Amniotic stem cell (primary cell): ENCODE data around the gene TMEM98.
"Not testable (repeated sequence)": the region's sequence is repeated elsewhere in the genome, so short reads cannot be mapped to it uniquely, and the experiment has no call there.

Experiments
- DNase-seq: peaks from one replicate; lab custom pipeline; 2025; lab: John Stamatoyannopoulos, UW

The TMEM98 gene

DNA sequence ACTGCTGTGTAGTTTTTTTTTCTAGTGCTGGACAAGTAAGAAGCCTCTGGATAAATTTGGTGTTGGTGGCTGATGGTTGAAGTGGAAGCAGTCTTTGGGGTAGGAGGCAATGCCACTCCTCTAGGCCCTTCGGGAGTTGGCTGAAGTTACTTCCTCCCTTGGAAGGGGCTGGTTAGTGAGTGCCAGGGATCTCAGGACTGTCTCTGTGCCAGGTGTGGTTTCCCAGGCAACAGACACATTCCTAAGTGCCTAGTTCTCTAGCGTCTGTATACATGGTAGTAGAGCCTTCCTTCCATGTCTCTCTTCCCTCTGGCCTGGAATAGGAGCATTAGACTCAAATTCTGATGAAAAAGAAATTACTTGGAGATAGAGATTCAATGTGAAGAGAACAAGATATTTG is 15.3 kb downstream of the TMEM98 start:
- DNase-seq: no peak

DNA sequence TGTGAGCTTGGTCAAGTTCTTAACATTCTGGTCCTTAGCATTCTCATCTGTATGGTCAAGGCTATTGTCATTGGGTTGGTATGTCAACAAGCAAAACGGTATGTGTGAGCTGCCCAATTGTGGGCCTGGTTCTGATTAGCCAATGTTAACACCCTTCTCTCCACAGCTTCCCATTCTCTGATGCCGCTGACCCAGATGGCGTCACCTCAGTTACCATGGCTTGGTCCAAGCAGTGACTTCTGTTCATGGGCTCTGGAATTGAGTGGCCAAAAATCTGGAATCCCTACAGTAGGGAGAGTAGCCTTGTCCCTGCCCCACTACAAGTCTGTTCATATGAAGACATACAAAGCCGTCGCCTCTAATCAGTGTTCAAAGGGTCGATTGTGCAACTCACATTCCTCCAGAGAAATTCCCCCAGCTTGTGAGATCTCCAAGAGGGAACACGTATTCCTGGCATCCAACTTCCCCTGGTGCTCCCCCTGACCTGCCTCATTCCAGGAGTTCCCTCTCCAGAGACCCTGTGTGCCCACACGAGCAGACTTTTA is 15.8 kb downstream of the TMEM98 start:
- no peak for DNase-seq

GRCh38 chr17:32944248-32945020 is 16.5 kb downstream of the TMEM98 start:
- DNase-seq: no peak

DNA sequence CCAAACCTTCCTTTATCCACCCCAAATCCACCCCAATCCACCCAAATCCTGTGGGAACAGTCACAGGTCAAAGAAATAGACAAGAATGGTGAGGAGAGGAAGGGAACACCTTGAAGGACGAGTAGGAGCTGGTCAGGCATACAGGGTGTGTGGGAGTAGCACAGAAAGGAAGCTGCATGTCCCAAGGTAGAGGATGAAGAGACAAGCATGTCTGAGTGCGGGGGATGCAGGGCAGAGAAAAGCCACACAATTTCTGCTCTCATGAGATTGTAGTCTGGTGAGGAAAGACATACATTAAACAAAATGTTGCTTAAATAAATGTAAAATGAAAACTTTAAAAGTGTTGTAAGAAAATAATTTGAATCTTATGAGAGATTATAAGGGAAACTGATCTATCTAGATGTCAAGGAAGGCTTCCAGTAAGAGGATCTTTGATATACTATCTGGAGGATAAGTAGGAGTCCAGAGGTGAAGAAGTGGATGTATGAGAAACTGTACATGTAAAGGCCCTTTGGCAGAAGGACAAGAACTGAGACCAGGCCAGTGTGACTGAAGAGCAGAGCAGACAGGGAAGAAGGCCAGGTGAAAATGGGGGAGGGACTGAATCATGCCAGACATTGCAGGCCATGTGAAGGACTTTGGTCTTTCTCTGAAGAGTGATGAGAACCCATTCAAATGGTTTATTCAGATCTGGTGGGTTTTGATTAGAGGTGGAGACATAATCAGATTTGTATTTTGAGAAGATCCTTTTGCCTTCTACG is 18.6 kb downstream of the TMEM98 start:
- DNase-seq: no peak

- DNase-seq: no peak
These were observed 19.8 kb downstream of the TMEM98 start for GRCh38 chr17:32947736-32948135.

DNA sequence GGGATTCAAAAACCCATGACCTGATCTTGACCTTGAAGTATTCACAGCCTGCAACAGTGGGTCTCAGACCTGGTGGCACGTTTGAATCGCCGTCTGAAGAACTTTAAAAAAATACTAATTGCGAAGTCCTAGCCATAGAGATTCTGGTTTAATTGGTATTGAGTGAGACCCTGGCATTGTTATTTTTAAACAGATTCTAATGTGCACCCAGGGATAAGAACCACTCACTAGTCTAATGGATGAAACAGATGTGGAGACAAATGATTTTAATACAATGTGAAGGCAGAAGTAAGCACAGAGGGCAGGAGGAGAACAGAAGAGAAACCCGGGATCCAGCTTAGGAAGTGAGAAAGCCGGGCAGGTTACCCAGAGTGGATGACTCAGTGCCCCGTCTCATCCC is 21.2 kb downstream of the TMEM98 start:
- DNase-seq: no peak

GRCh38 chr17:32952491-32952890 is 24.5 kb downstream of the TMEM98 start:
- DNase-seq: not testable (repeated sequence)

DNA sequence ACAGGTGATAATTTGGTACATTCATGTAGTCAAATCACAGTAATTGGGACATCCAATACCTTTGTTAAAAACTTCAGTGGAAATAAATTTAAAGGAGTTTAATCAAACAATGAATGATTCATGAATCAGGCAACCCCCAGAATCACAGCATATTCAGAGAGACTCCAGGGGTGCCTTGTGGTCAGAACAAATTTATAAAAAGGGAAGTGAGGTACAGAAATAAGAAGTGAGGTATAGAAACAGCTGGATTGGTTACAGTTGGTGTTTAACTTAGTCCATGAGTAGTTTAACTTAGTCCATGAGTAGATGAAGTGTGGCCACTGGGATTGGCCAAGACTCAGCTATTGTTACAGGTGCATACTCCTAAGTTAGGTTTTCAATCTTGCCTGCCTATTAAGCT is 25.1 kb downstream of the TMEM98 start:
- no peak for DNase-seq

- no peak for DNase-seq
These were observed 25.9 kb downstream of the TMEM98 start for GRCh38 chr17:32953857-32954256.

DNA sequence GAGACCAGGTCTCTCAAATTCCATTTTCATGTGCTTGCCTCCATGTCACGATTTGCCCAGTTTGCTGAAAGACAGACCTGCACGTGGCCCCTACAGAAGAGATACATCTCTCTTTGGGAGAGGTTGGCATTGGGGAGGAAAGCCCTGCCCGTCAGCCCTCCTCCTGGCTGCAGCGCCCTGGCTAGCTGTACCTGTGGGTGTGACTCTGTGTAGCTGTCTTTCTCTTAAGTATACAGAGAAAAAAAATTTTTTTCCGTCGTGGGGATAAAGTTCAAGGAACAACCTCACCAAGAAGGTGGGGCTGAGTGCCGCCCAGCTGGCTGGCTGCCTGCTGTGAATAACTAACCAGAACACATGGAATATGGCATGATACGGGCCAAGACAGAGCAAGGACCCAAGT is 26.5 kb downstream of the TMEM98 start:
- no peak for DNase-seq

GRCh38 chr17:32955155-32955554 is 27.2 kb downstream of the TMEM98 start:
- DNase-seq: no peak

GRCh38 chr17:32956240-32956970 is 28.5 kb downstream of the TMEM98 start:
- no peak for DNase-seq

GRCh38 chr17:32958418-32958817 is 30.5 kb downstream of the TMEM98 start:
- no peak for DNase-seq

GRCh38 chr17:32960815-32961214 is 32.9 kb downstream of the TMEM98 start:
- DNase-seq: no peak

- no peak for DNase-seq
These were observed 34.4 kb downstream of the TMEM98 start for GRCh38 chr17:32962320-32962711.

GRCh38 chr17:32964541-32964940 is 36.6 kb downstream of the TMEM98 start:
- no peak for DNase-seq

DNA sequence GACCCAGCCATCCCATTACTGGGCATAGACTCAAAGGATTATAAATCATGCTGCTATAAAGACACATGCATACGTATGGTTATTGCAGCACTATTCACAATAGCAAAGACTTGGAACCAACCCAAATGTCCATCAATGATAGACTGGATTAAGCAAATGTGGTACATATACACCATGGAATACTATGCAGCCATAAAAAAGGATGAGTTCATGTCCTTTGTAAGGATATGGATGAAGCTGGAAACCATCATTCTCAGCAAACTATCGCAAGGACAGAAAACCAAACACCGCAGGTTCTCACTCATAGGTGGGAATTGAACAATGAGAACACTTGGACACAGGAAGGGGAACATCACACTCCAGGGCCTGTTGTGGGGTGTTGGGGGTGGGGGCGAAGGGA is 41.3 kb downstream of the TMEM98 start:
- not testable (repeated sequence) for DNase-seq

DNA sequence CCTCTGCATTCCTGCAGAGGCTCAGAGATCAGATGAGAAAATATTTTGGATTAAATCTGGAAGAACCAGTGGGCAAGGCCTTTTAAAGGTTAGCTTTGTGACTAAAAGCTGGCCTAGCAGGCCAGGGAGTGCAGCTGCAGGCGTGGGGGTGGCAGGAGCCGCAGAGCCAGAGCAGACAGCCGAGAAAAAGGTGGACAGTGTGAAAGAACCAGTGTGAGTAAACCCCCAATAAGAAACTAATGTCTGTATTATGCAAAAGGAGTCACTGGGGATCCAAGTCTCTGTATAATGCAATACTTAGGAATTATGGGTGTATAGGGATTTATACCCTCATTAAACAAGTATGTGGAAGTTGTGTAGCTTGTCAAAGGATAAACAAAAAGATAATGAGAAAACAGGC is 42.3 kb downstream of the TMEM98 start:
- DNase-seq: no peak

DNA sequence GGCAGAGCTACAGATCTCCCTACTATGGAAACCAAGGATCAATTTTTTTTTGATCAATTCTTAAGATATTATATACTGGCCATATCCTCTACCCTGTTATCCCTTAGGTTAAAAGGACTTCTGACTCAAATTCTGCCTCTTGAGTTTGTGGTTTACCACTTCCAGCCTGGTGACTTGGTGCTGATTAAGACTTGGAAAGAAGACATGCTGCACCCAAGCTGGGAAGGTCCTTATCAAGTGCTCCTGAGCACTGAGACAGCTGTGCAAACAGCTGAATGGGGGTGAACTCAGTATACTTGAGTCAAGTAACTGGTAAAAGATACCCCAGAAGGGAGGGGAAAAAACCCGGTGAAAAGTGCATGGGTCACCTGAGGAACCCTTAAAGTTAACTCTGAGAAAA is 43.2 kb downstream of the TMEM98 start:
- no peak for DNase-seq

GRCh38 chr17:32976131-32976530 is 48.2 kb downstream of the TMEM98 start:
- no peak for DNase-seq

DNA sequence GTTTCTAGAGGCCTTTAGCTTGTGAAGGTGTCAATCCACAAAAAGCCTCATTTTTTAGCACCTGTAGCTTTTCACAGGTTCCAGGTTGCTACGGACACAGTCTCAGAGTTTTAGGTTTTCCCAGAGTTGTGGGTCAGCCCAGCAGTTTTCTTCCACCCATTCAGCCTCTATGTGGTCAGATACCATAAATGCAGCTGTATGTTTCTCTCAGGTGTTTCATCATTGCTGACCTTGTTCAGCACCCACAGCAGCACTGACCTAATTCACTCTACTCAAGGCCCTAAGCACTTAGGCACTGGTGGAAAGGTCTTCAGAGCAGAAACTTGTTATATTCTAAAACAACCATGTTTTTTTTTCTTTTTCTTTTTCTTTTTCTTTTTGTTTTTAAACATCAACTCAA is 48.7 kb downstream of the TMEM98 start:
- no peak for DNase-seq

DNA sequence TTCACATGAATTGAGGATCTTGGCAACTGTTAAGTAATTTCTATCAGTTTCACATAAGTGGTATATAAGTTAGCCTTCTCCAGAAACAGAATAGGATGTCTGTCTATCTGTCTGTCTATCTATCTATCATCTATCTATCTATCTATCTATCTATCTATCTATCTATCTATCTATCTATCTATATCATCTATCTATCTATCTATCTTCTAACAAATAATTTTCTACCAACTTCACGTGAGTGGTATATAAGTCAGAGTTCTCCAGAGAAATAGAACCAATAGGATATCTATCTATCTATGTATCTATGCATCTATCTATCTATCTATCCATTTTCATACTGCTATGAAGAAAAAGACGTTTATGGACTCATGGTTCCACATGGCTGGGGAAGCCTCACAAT is 52.3 kb downstream of the TMEM98 start:
- no peak for DNase-seq

GRCh38 chr17:32981611-32982010 is 53.7 kb downstream of the TMEM98 start:
- DNase-seq: not testable (repeated sequence)
